ENCODE measurements around the gene SULT4A1. TPM values are rescaled to one million over a fixed set of nuclear protein-coding genes. Genes with fewer than 3 reads are reported as not detected.

The SULT4A1 gene
- total RNA-seq, 1 donor from 2014 or later = 6.3 TPM

GRCh38 chr22:43849731-43850130, 12.6 kb downstream of the SULT4A1 start:
- no peak overlapping the region for H3K27ac Mint-ChIP-seq (ENCODE audit: unreplicated experiment)
- H3K4me3 Mint-ChIP-seq = no peak overlapping the region
- no peak for DNase-seq (ENCODE audit: low read depth, low spot score)
- H3K36me3 Mint-ChIP-seq (ENCODE audit: low read depth) = no peaks in the 10 kb centered on the region
- H3K4me1 Mint-ChIP-seq = no peaks in the 10 kb centered on the region
- TF ChIP-seq CTCF (conservative IDR thresholded peaks at IDR 0.05) = no peak
- H3K9me3 Mint-ChIP-seq = no peaks in the 10 kb centered on the region
- H3K27me3 Mint-ChIP-seq (ENCODE audit: low read depth) = no peaks in the 10 kb centered on the region

GRCh38 chr22:43848366-43849171, 13.7 kb downstream of the SULT4A1 start:
- no peak overlapping the region for H3K4me3 Mint-ChIP-seq
- H3K36me3 Mint-ChIP-seq (ENCODE audit: low read depth) = no peaks in the 10 kb centered on the region
- peak; percentile 56 for TF ChIP-seq CTCF (conservative IDR thresholded peaks at IDR 0.05)
- no peak for DNase-seq (ENCODE audit: low read depth, low spot score)
- H3K4me1 Mint-ChIP-seq = no peaks in the 10 kb centered on the region
- H3K9me3 Mint-ChIP-seq = no peaks in the 10 kb centered on the region
- H3K27ac Mint-ChIP-seq (ENCODE audit: unreplicated experiment) = no peak overlapping the region
- no peaks in the 10 kb centered on the region for H3K27me3 Mint-ChIP-seq (ENCODE audit: low read depth)

- TF ChIP-seq CTCF (conservative IDR thresholded peaks at IDR 0.05) = no peak
These were observed 14.7 kb downstream of the SULT4A1 start for GRCh38 chr22:43847376-43848289.

GRCh38 chr22:43846966-43847365, 15.3 kb downstream of the SULT4A1 start:
- Mint-ChIP-seq H3K27me3 (ENCODE audit: low read depth) (no peaks in the 10 kb centered on the region), H3K9me3 (no peaks in the 10 kb centered on the region), H3K4me1 (no peaks in the 10 kb centered on the region), H3K27ac (ENCODE audit: unreplicated experiment) (no peak overlapping the region), H3K36me3 (ENCODE audit: low read depth) (no peaks in the 10 kb centered on the region), H3K4me3 (no peak overlapping the region)
- no peak for TF ChIP-seq CTCF (conservative IDR thresholded peaks at IDR 0.05)
- no peak for DNase-seq (ENCODE audit: low read depth, low spot score)

More at GRCh38 chr22:43847376-43848289, 14.7 kb downstream of the SULT4A1 start:
- Mint-ChIP-seq H3K36me3 (ENCODE audit: low read depth) (no peaks in the 10 kb centered on the region), H3K27me3 (ENCODE audit: low read depth) (no peaks in the 10 kb centered on the region), H3K4me1 (no peaks in the 10 kb centered on the region), H3K9me3 (no peaks in the 10 kb centered on the region), H3K27ac (ENCODE audit: unreplicated experiment) (no peak overlapping the region), H3K4me3 (no peak overlapping the region)
- DNase-seq (ENCODE audit: low read depth, low spot score) = no peak

GRCh38 chr22:43845981-43846380, 16.3 kb downstream of the SULT4A1 start:
- no peak for DNase-seq (ENCODE audit: low read depth, low spot score)
- Mint-ChIP-seq H3K36me3 (ENCODE audit: low read depth) (no peaks in the 10 kb centered on the region), H3K9me3 (no peaks in the 10 kb centered on the region), H3K27me3 (ENCODE audit: low read depth) (no peaks in the 10 kb centered on the region), H3K4me1 (no peaks in the 10 kb centered on the region), H3K4me3 (no peak overlapping the region), H3K27ac (ENCODE audit: unreplicated experiment) (no peak overlapping the region)
- no peak for TF ChIP-seq CTCF (conservative IDR thresholded peaks at IDR 0.05)

Measured in neural crest cell (in vitro differentiated cells).